ENCODE results near the gene ECSCR.
"Not testable (repeated sequence)": the region's sequence is repeated elsewhere in the genome, so short reads cannot be mapped to it uniquely, and the experiment has no call there.

Gene ECSCR

GRCh38 chr5:139410121-139410992 is 52.2 kb downstream of the ECSCR start:
- H2AFZ ChIP-seq (ENCODE audit: low read length, unreplicated experiment) = no peak overlapping the region
- H3K79me2 ChIP-seq (ENCODE audit: control insufficient read depth, insufficient read depth, low read length, unreplicated experiment) = no peaks in the 10 kb centered on the region
- no peaks in the 10 kb centered on the region for H3K4me1 ChIP-seq (ENCODE audit: control insufficient read depth, insufficient read depth, low read length, unreplicated experiment)
- no peak overlapping the region for H3K4me3 ChIP-seq (ENCODE audit: low read depth, low read length)
- H3K36me3 ChIP-seq (ENCODE audit: insufficient read depth, low read length) = no peaks in the 10 kb centered on the region
- no peaks in the 10 kb centered on the region for H3K27me3 ChIP-seq (ENCODE audit: insufficient read depth, low read length)
- H3K27ac ChIP-seq (ENCODE audit: low read depth, low read length) = no peak overlapping the region

- not testable (repeated sequence) for H3K27ac ChIP-seq (ENCODE audit: low read depth, low read length); H3K4me1 ChIP-seq (ENCODE audit: control insufficient read depth, insufficient read depth, low read length, unreplicated experiment)
Measured at GRCh38 chr5:139409116-139409515, 53.4 kb downstream of the ECSCR start.

GRCh38 chr5:139408191-139408590 is 54.4 kb downstream of the ECSCR start:
- Histone ChIP-seq H3K4me3 (ENCODE audit: low read depth, low read length) (no peak overlapping the region), H2AFZ (ENCODE audit: low read length, unreplicated experiment) (no peak overlapping the region), H3K4me1 (ENCODE audit: control insufficient read depth, insufficient read depth, low read length, unreplicated experiment) (peaks cover 6% of the 10 kb centered on the region), H3K79me2 (ENCODE audit: control insufficient read depth, insufficient read depth, low read length, unreplicated experiment) (no peaks in the 10 kb centered on the region), H3K27me3 (ENCODE audit: insufficient read depth, low read length) (no peaks in the 10 kb centered on the region), H3K36me3 (ENCODE audit: insufficient read depth, low read length) (no peaks in the 10 kb centered on the region), H3K27ac (ENCODE audit: low read depth, low read length) (no peak overlapping the region)

More at GRCh38 chr5:139409116-139409515, 53.4 kb downstream of the ECSCR start:
- not testable (repeated sequence) for H3K4me3 ChIP-seq (ENCODE audit: low read depth, low read length); H3K79me2 ChIP-seq (ENCODE audit: control insufficient read depth, insufficient read depth, low read length, unreplicated experiment); H2AFZ ChIP-seq (ENCODE audit: low read length, unreplicated experiment); H3K27me3 ChIP-seq (ENCODE audit: insufficient read depth, low read length); H3K36me3 ChIP-seq (ENCODE audit: insufficient read depth, low read length)

GRCh38 chr5:139407517-139407916 is 55.0 kb downstream of the ECSCR start:
- no peaks in the 10 kb centered on the region for H3K36me3 ChIP-seq (ENCODE audit: insufficient read depth, low read length)
- no peak overlapping the region for H3K27ac ChIP-seq (ENCODE audit: low read depth, low read length)
- peaks cover 11% of the 10 kb centered on the region for H3K4me1 ChIP-seq (ENCODE audit: control insufficient read depth, insufficient read depth, low read length, unreplicated experiment)
- no peaks in the 10 kb centered on the region for H3K79me2 ChIP-seq (ENCODE audit: control insufficient read depth, insufficient read depth, low read length, unreplicated experiment)
- no peaks in the 10 kb centered on the region for H3K27me3 ChIP-seq (ENCODE audit: insufficient read depth, low read length)
- H2AFZ ChIP-seq (ENCODE audit: low read length, unreplicated experiment) = no peak overlapping the region
- no peak overlapping the region for H3K4me3 ChIP-seq (ENCODE audit: low read depth, low read length)

GRCh38 chr5:139406963-139407362 is 55.6 kb downstream of the ECSCR start:
- no peak overlapping the region for H3K4me3 ChIP-seq (ENCODE audit: low read depth, low read length)
- peaks cover 11% of the 10 kb centered on the region for H3K4me1 ChIP-seq (ENCODE audit: control insufficient read depth, insufficient read depth, low read length, unreplicated experiment)
- H3K79me2 ChIP-seq (ENCODE audit: control insufficient read depth, insufficient read depth, low read length, unreplicated experiment) = no peaks in the 10 kb centered on the region
- H3K36me3 ChIP-seq (ENCODE audit: insufficient read depth, low read length) = no peaks in the 10 kb centered on the region
- H2AFZ ChIP-seq (ENCODE audit: low read length, unreplicated experiment) = no peak overlapping the region
- H3K27me3 ChIP-seq (ENCODE audit: insufficient read depth, low read length) = no peaks in the 10 kb centered on the region
- H3K27ac ChIP-seq (ENCODE audit: low read depth, low read length) = no peak overlapping the region

- Histone ChIP-seq H3K27ac (ENCODE audit: low read depth, low read length) (peak overlapping the region; percentile 90), H3K36me3 (ENCODE audit: insufficient read depth, low read length) (no peaks in the 10 kb centered on the region), H3K4me1 (ENCODE audit: control insufficient read depth, insufficient read depth, low read length, unreplicated experiment) (peaks cover 11% of the 10 kb centered on the region), H3K79me2 (ENCODE audit: control insufficient read depth, insufficient read depth, low read length, unreplicated experiment) (no peaks in the 10 kb centered on the region), H3K27me3 (ENCODE audit: insufficient read depth, low read length) (no peaks in the 10 kb centered on the region), H3K4me3 (ENCODE audit: low read depth, low read length) (peak overlapping the region; percentile 75), H2AFZ (ENCODE audit: low read length, unreplicated experiment) (peak overlapping the region; percentile 84)
Measured at GRCh38 chr5:139404484-139404840, 58.1 kb downstream of the ECSCR start.

GRCh38 chr5:139403787-139404483 is 58.6 kb downstream of the ECSCR start, which contains the start of gene SPATA24:
Gene SPATA24, minus strand, starts transcription at chr5:139404089. Its CDS starts 29 bp downstream, at chr5:139404060.
- H3K27me3 ChIP-seq (ENCODE audit: insufficient read depth, low read length) = no peaks in the 10 kb centered on the region
- H3K27ac ChIP-seq (ENCODE audit: low read depth, low read length) = peak within 1 kb of the TSS; percentile 90
- peaks cover 11% of the 10 kb centered on the region for H3K4me1 ChIP-seq (ENCODE audit: control insufficient read depth, insufficient read depth, low read length, unreplicated experiment)
- peak within 1 kb of the TSS; percentile 75 for H3K4me3 ChIP-seq (ENCODE audit: low read depth, low read length)
- H3K36me3 ChIP-seq (ENCODE audit: insufficient read depth, low read length) = no peaks in the 10 kb centered on the region
- H2AFZ ChIP-seq (ENCODE audit: low read length, unreplicated experiment) = peak within 1 kb of the TSS; percentile 84
- H3K79me2 ChIP-seq (ENCODE audit: control insufficient read depth, insufficient read depth, low read length, unreplicated experiment) = no peaks in the 10 kb centered on the region

GRCh38 chr5:139403418-139403786 is 59.1 kb downstream of the ECSCR start:
- peak overlapping the region; percentile 90 for H3K27ac ChIP-seq (ENCODE audit: low read depth, low read length)
- peaks cover 11% of the 10 kb centered on the region for H3K4me1 ChIP-seq (ENCODE audit: control insufficient read depth, insufficient read depth, low read length, unreplicated experiment)
- no peaks in the 10 kb centered on the region for H3K27me3 ChIP-seq (ENCODE audit: insufficient read depth, low read length)

GRCh38 chr5:139402561-139403158 is 59.9 kb downstream of the ECSCR start:
- Histone ChIP-seq H3K4me1 (ENCODE audit: control insufficient read depth, insufficient read depth, low read length, unreplicated experiment) (peaks cover 11% of the 10 kb centered on the region), H2AFZ (ENCODE audit: low read length, unreplicated experiment) (no peak overlapping the region), H3K79me2 (ENCODE audit: control insufficient read depth, insufficient read depth, low read length, unreplicated experiment) (no peaks in the 10 kb centered on the region), H3K36me3 (ENCODE audit: insufficient read depth, low read length) (no peaks in the 10 kb centered on the region), H3K27ac (ENCODE audit: low read depth, low read length) (no peak overlapping the region), H3K4me3 (ENCODE audit: low read depth, low read length) (peak overlapping the region; percentile 75), H3K27me3 (ENCODE audit: insufficient read depth, low read length) (no peaks in the 10 kb centered on the region)

More at GRCh38 chr5:139403418-139403786, 59.1 kb downstream of the ECSCR start:
- no peaks in the 10 kb centered on the region for H3K79me2 ChIP-seq (ENCODE audit: control insufficient read depth, insufficient read depth, low read length, unreplicated experiment)
- H2AFZ ChIP-seq (ENCODE audit: low read length, unreplicated experiment) = peak overlapping the region; percentile 80
- no peaks in the 10 kb centered on the region for H3K36me3 ChIP-seq (ENCODE audit: insufficient read depth, low read length)
- peak overlapping the region; percentile 75 for H3K4me3 ChIP-seq (ENCODE audit: low read depth, low read length)

GRCh38 chr5:139401546-139401945 is 61.0 kb downstream of the ECSCR start:
- H3K27me3 ChIP-seq (ENCODE audit: insufficient read depth, low read length) = no peaks in the 10 kb centered on the region
- no peak overlapping the region for H3K27ac ChIP-seq (ENCODE audit: low read depth, low read length)
- H3K36me3 ChIP-seq (ENCODE audit: insufficient read depth, low read length) = no peaks in the 10 kb centered on the region
- no peak overlapping the region for H3K4me3 ChIP-seq (ENCODE audit: low read depth, low read length)
- peaks cover 11% of the 10 kb centered on the region for H3K4me1 ChIP-seq (ENCODE audit: control insufficient read depth, insufficient read depth, low read length, unreplicated experiment)
- H2AFZ ChIP-seq (ENCODE audit: low read length, unreplicated experiment) = no peak overlapping the region
- H3K79me2 ChIP-seq (ENCODE audit: control insufficient read depth, insufficient read depth, low read length, unreplicated experiment) = no peaks in the 10 kb centered on the region

All from ACC112 (cell line).